GM18526 (cell line): ENCODE results near the gene EID1.

Source experiments
- POLR2A ChIP-seq: IDR thresholded peaks from 3 replicates; pipeline ENCODE4 v1.6.1; 2011; ENCODE audit not compliant: insufficient read length; ENCODE audit errors: extremely low read depth

The EID1 gene

GRCh38 chr15:48862705-48863104 is 15.2 kb upstream of the EID1 start:
- no peak for TF ChIP-seq POLR2A

GRCh38 chr15:48865370-48866079 is 12.4 kb upstream of the EID1 start:
- no peak for TF ChIP-seq POLR2A

- TF ChIP-seq POLR2A: no peak
Measured at GRCh38 chr15:48866141-48866563, 11.8 kb upstream of the EID1 start.

- no peak for TF ChIP-seq POLR2A
Measured at GRCh38 chr15:48868023-48868422, 9.9 kb upstream of the EID1 start.

- TF ChIP-seq POLR2A: no peak
Measured at GRCh38 chr15:48868536-48868935, 9.4 kb upstream of the EID1 start.

GRCh38 chr15:48869966-48870365 is 8.0 kb upstream of the EID1 start:
- no peak for TF ChIP-seq POLR2A

- no peak for TF ChIP-seq POLR2A
Measured at GRCh38 chr15:48871542-48871941, 6.4 kb upstream of the EID1 start.

GRCh38 chr15:48872632-48873031 is 5.3 kb upstream of the EID1 start:
- no peak for TF ChIP-seq POLR2A

- TF ChIP-seq POLR2A: no peak
Measured at GRCh38 chr15:48875241-48875960, 2.5 kb upstream of the EID1 start.

- no peak for TF ChIP-seq POLR2A
Measured at GRCh38 chr15:48876057-48876456, 1.9 kb upstream of the EID1 start.

GRCh38 chr15:48880070-48880634 is 2.2 kb downstream of the EID1 start:
- no peak for TF ChIP-seq POLR2A

- TF ChIP-seq POLR2A: no peak
Measured at GRCh38 chr15:48883699-48884098, 5.8 kb downstream of the EID1 start.

GRCh38 chr15:48887144-48887543 is 9.2 kb downstream of the EID1 start:
- no peak for TF ChIP-seq POLR2A

GRCh38 chr15:48888191-48888590 is 10.3 kb downstream of the EID1 start:
- TF ChIP-seq POLR2A: no peak

- TF ChIP-seq POLR2A: no peak
Measured at GRCh38 chr15:48888836-48889235, 10.9 kb downstream of the EID1 start.

GRCh38 chr15:48889925-48890324 is 12.0 kb downstream of the EID1 start:
- no peak for TF ChIP-seq POLR2A
